Heart right ventricle (tissue), 16 donors: ENCODE data around the gene TRNT1. TPM values are rescaled to one million over a fixed set of nuclear protein-coding genes. Genes with fewer than 3 reads are reported as not detected.

Source experiments
- ATAC-seq, 8 donors: fragments of 200-7000 bp; cut with Tn5 transposase; one replicate each; pipeline ENCODE4 v1.9.1; 2020; ENCODE audit warnings: mild to moderate bottlenecking in 8 of 8, moderate library complexity in 8 of 8, moderate number of reproducible peaks in 1 of 8
- DNase-seq, 2 donors: peaks; one replicate each; pipeline ENCODE4 v3.0.0-alpha.2; 2020
- H3K27ac ChIP-seq, 10 donors: fragments of 200-600 bp; sonication (generic) in 2 of 10; one replicate each; pipeline versions ENCODE4 v1.5.0 to v1.8.0; 2020 to 2022; ENCODE audit warnings: mild to moderate bottlenecking in 3 of 10
- H3K27me3 ChIP-seq, 7 donors: fragments of 200-600 bp; one replicate each; pipeline ENCODE4 v1.8.0; 2021 to 2022; ENCODE audit warnings: mild to moderate bottlenecking in 2 of 7
- H3K36me3 ChIP-seq, 9 donors: fragments of 200-600 bp; sonication (generic) in 1 of 9; one replicate each; pipeline versions ENCODE4 v1.5.0 to v1.8.0; 2020 to 2022; ENCODE audit warnings: mild to moderate bottlenecking in 2 of 9
- H3K4me1 ChIP-seq, 9 donors: fragments of 200-600 bp; sonication (generic) in 1 of 9; one replicate each; pipeline versions ENCODE4 v1.5.0 to v1.8.0; 2020 to 2022; ENCODE audit warnings: mild to moderate bottlenecking in 4 of 9
- H3K4me3 ChIP-seq, 10 donors: fragments of 200-600 bp; sonication (generic) in 2 of 10; one replicate each; pipeline versions ENCODE4 v1.5.0 to v1.8.0; 2020 to 2022; ENCODE audit warnings: mild to moderate bottlenecking in 7 of 10, moderate library complexity in 2 of 10
- H3K9me3 ChIP-seq, 11 donors: fragments of 200-600 bp in 10 of 11; sonication (generic) in 2 of 11; one replicate each; pipeline versions ENCODE4 v1.5.0 to v1.8.0; 2013 to 2022; ENCODE audit warnings: mild to moderate bottlenecking in 2 of 11, control low read depth in 1 of 11, moderate library complexity in 1 of 11
- WGBS, 2 donors: extraction: QIAGEN DNeasy Blood & Tissue Kit; methylation state at CpG; one replicate each; pipeline ENCODE4 v1.1.7; 2013; ENCODE audit warnings: inconsistent platforms in 1 of 2; 5-methylcytosine and 5-hydroxymethylcytosine counted together
- intact Hi-C, 10 donors: fragments of 100-400 bp; cut with DNase I; formaldehyde crosslinking; loops; one replicate each; pipeline versions ENCODE4 v1.11.1 to v1.14.2; 2022
- polyA plus RNA-seq, 2 donors: library from polyadenylated mRNA; stranded (reverse); fragments of 200-250 nt; gene quantifications; one replicate each; pipeline ENCODE4 v1.2.3, GENCODE V29; 2013
- total RNA-seq, 10 donors: library from RNA; stranded (reverse); fragmentation: NEBNext Ultra II Directional in 3 of 10; extraction: Animal tissue kit (Norgen Biotek cat#: 25700) in 3 of 10; gene quantifications; one replicate each; pipeline versions ENCODE4 v1.2.1 to v1.2.4, GENCODE V29; 2021 to 2023
- TF ChIP-seq, protein P1 (sequence below), 9 donors: fragments of 200-600 bp; sonication (generic) in 2 of 9; IDR thresholded peaks; one replicate each; pipeline versions ENCODE4 v1.5.0 to v1.8.0; 2021 to 2022; ENCODE audit warnings: antibody characterized with exemption in 9 of 9, mild to moderate bottlenecking in 5 of 9, moderate library complexity in 1 of 9
- donor health status: Arrhythmogenic right ventricular cardiomyopathy.
- donor health status: ischemic (EF 13 %, LVEDD 7.1; RV severe dilation, severe dysfunction).
- donor health status: healthy with polysubstance abuse.
- donor health status: DM: no; HTN: yes; CAD: no.
- donor health status: DM: no; HTN: no; CAD: no.
- donor health status: ischemic (EF 25% LVEDD 6.9; RV normal size, moderate dysfunction).
- donor health status: ischemic (EF 25% LVEDD 5.7; RV mildly dilated, moderate dysfunction).
- donor health status: healthy.
- donor health status: DM: yes; HTN: yes; CAD: no.
- donor health status: Ischemic cardiomyopathy.
- donor health status: ischemic (EF 35%, LVEDD 5.7; RV mildly dilated, moderate dysfunction).
- donor health status: nonischemic (EF 11% LVEDD 7.7; RV severe dilation, severe dysfunction).
- donor health status: DM: yes; HTN: yes; CAD: no.
- donor health status: PGD.
- donor health status: ischemic (EF 29% LVEDD 5.4; RV normal size, mild dysfunction).
- donor health status: nonischemic (EF 23%, LVEDD 6.1; RV moderate dilation, normal function).

Gene TRNT1
- total and polyA plus RNA-seq, 12 donors, result 5.8 to 14.5 (median 10.6) TPM

- Histone ChIP-seq H3K27ac (no peak overlapping the region), H3K4me1 (peaks cover 0 to 10% (median 0%) of the 10 kb centered on the region in 9 donors), H3K36me3 (no peaks in the 10 kb centered on the region), H3K27me3 (peaks cover 0 to 5% (median 0%) of the 10 kb centered on the region in 7 donors), H3K9me3 (peaks cover 0 to 4% (median 0%) of the 10 kb centered on the region in 11 donors), H3K4me3 (no peak overlapping the region)
- DNase-seq (no peak), ATAC-seq (no peak)
- TF ChIP-seq, protein P1, sequence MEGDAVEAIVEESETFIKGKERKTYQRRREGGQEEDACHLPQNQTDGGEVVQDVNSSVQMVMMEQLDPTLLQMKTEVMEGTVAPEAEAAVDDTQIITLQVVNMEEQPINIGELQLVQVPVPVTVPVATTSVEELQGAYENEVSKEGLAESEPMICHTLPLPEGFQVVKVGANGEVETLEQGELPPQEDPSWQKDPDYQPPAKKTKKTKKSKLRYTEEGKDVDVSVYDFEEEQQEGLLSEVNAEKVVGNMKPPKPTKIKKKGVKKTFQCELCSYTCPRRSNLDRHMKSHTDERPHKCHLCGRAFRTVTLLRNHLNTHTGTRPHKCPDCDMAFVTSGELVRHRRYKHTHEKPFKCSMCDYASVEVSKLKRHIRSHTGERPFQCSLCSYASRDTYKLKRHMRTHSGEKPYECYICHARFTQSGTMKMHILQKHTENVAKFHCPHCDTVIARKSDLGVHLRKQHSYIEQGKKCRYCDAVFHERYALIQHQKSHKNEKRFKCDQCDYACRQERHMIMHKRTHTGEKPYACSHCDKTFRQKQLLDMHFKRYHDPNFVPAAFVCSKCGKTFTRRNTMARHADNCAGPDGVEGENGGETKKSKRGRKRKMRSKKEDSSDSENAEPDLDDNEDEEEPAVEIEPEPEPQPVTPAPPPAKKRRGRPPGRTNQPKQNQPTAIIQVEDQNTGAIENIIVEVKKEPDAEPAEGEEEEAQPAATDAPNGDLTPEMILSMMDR (IDR thresholded peaks at IDR 0.05), result no peak
- intact Hi-C loops, result no loop called here
- 56 to 57% methylated on average over 7 of the region's 7 CpGs for WGBS, 2 donors
These were observed 15.9 kb upstream of the TRNT1 start for GRCh38 chr3:3110749-3111361.

- intact Hi-C loops, result no loop called here
- WGBS, 2 donors, result 15 to 32% methylated on average over 4 of the region's 4 CpGs
- H3K4me1 ChIP-seq, result peaks cover 0 to 10% (median 0%) of the 10 kb centered on the region in 9 donors
- H3K27me3 ChIP-seq, result peaks cover 0 to 5% (median 0%) of the 10 kb centered on the region in 7 donors
- H3K36me3 ChIP-seq, result no peaks in the 10 kb centered on the region
- H3K4me3 ChIP-seq, result no peak overlapping the region
- H3K9me3 ChIP-seq, result peaks cover 0 to 4% (median 0%) of the 10 kb centered on the region in 11 donors
- ATAC-seq, result no peak
- DNase-seq, result no peak
- no peak overlapping the region for H3K27ac ChIP-seq
- TF ChIP-seq, protein P1 (IDR thresholded peaks at IDR 0.05), result no peak
These were observed 13.6 kb upstream of the TRNT1 start for GRCh38 chr3:3113042-3113709.

GRCh38 chr3:3117651-3118050 lies 9.1 kb upstream of the TRNT1 start:
- WGBS, 2 donors, result 90 to 94% methylated on average over 2 of the region's 2 CpGs
- H3K36me3 ChIP-seq, result no peaks in the 10 kb centered on the region
- H3K27me3 ChIP-seq, result no peaks in the 10 kb centered on the region
- ATAC-seq, result no peak
- H3K4me3 ChIP-seq, result no peak overlapping the region
- H3K9me3 ChIP-seq, result peaks cover 0 to 4% (median 0%) of the 10 kb centered on the region in 11 donors
- H3K27ac ChIP-seq, result no peak overlapping the region
- intact Hi-C loops, result no loop called here
- no peaks in the 10 kb centered on the region for H3K4me1 ChIP-seq
- TF ChIP-seq, protein P1 (IDR thresholded peaks at IDR 0.05), result no peak
- no peak for DNase-seq

GRCh38 chr3:3119393-3119851 lies 7.3 kb upstream of the TRNT1 start:
- Histone ChIP-seq H3K9me3 (peaks cover 0 to 4% (median 0%) of the 10 kb centered on the region in 11 donors), H3K4me1 (no peaks in the 10 kb centered on the region), H3K36me3 (no peaks in the 10 kb centered on the region), H3K4me3 (no peak overlapping the region), H3K27ac (no peak overlapping the region), H3K27me3 (no peaks in the 10 kb centered on the region)
- TF ChIP-seq, protein P1 (IDR thresholded peaks at IDR 0.05), result no peak
- intact Hi-C loops, result no loop called here
- ATAC-seq, result no peak
- DNase-seq, result no peak
- WGBS, 2 donors, result 65 to 71% methylated on average over 4 of the region's 4 CpGs
